Activated CD8-positive, alpha-beta T cell treated with anti-CD3 and anti-CD28 coated beads for 36 hours (primary cell): Measurements from ENCODE around the gene DNAJC4. TPM values are rescaled to one million over a fixed set of nuclear protein-coding genes. Genes with fewer than 3 reads are reported as not detected.

ENCODE experiments used
- ATAC-seq: fragments of 200-7000 bp; cut with Tn5 transposase; one replicate; pipeline ENCODE4 v1.10.0; 2021; ENCODE audit warnings: mild to moderate bottlenecking, moderate library complexity
- CTCF ChIA-PET: fragments of 350-600 bp; sonication (Branson Sonifier 250); formaldehyde crosslinking; loops from one replicate; lab custom pipeline; 2021; ENCODE audit warnings: antibody characterized with exemption; lab: Charles Lee
- POLR2A ChIA-PET: fragments of 350-600 bp; sonication (Branson Sonifier 250); formaldehyde crosslinking; loops from one replicate; lab custom pipeline; 2021; ENCODE audit warnings: antibody characterized with exemption; lab: Charles Lee
- DNase-seq: peaks from one replicate; pipeline ENCODE4 v3.0.0-alpha.2; 2020
- H3K27ac Mint-ChIP-seq: one replicate; pipeline ENCODE4 v1.8.0; 2021; ENCODE audit warnings: mild to moderate bottlenecking, mixed read lengths
- H3K27me3 Mint-ChIP-seq: one replicate; pipeline ENCODE4 v1.8.0; 2021; ENCODE audit warnings: mixed read lengths
- H3K36me3 Mint-ChIP-seq: one replicate; pipeline ENCODE4 v1.8.0; 2021; ENCODE audit warnings: low read depth, mixed read lengths
- H3K4me1 Mint-ChIP-seq: one replicate; pipeline ENCODE4 v1.8.0; 2021; ENCODE audit warnings: low read depth, mixed read lengths
- H3K4me3 Mint-ChIP-seq: one replicate; pipeline ENCODE4 v1.8.0; 2021; ENCODE audit warnings: mild to moderate bottlenecking, moderate library complexity, mixed read lengths
- H3K9me3 Mint-ChIP-seq: one replicate; pipeline ENCODE4 v1.8.0; 2021; ENCODE audit warnings: mixed read lengths
- CTCF ChIP-seq: fragments of 200-600 bp; IDR thresholded peaks from one replicate; pipeline ENCODE4 v1.8.0; 2022; ENCODE audit warnings: antibody characterized with exemption, mild to moderate bottlenecking
- intact Hi-C: fragments of 100-400 bp; cut with micrococcal nuclease; formaldehyde crosslinking; loops from one replicate; pipeline ENCODE4 v1.10.0; 2022
- total RNA-seq, 2 experiments: library from RNA; stranded (reverse); gene quantifications; one replicate each; pipeline ENCODE4 v1.2.3, GENCODE V29; 2021

The DNAJC4 gene
- 10 to 100 TPM; 25.8 to 26.1 TPM for total RNA-seq

GRCh38 chr11:64230171-64230984, at the start of gene DNAJC4:
Gene DNAJC4 (plus strand): TSS chr11:64230548. CDS start chr11:64230855, 307 bp downstream.
- ATAC-seq = peak; percentile 60
- H3K36me3 Mint-ChIP-seq = peaks cover 9% of the 10 kb centered on the region
- H3K27ac Mint-ChIP-seq = peak within 1 kb of the TSS; percentile 83
- ChIA-PET CTCF (interaction anchor here (1.1 to 1.5 kb wide), 4 partner anchors 26 to 74 kb away, joined by 3 to 5 read pairs (median 4); no protein-coding TSS in a partner anchor), POLR2A (interaction anchor here (1.0 to 4.6 kb wide), 6 partner anchors 9 to 45 kb away, joined by 3 to 39 read pairs (median 4); partner anchors contain the start of gene FERMT3)
- peaks cover 29% of the 10 kb centered on the region for H3K4me1 Mint-ChIP-seq
- peak within 1 kb of the TSS; percentile 81 for H3K4me3 Mint-ChIP-seq
- intact Hi-C loops = no loop called here
- no peaks in the 10 kb centered on the region for H3K27me3 Mint-ChIP-seq
- H3K9me3 Mint-ChIP-seq = no peaks in the 10 kb centered on the region
- TF ChIP-seq CTCF = no peak
- peak; percentile 95 for DNase-seq

- H3K4me3 Mint-ChIP-seq = no peak overlapping the region
- no peak for ATAC-seq
- H3K9me3 Mint-ChIP-seq = no peaks in the 10 kb centered on the region
- CTCF ChIA-PET = interaction anchor here (1.2 to 1.5 kb wide), 3 partner anchors 24 to 31 kb away, joined by 3 to 4 read pairs (median 3); no protein-coding TSS in a partner anchor
- H3K27me3 Mint-ChIP-seq = no peaks in the 10 kb centered on the region
- peaks cover 2% of the 10 kb centered on the region for H3K36me3 Mint-ChIP-seq
- intact Hi-C loops = no loop called here
- peaks cover 34% of the 10 kb centered on the region for H3K4me1 Mint-ChIP-seq
- POLR2A ChIA-PET = interaction anchor here (0.8 to 2.7 kb wide), 3 partner anchors 12 to 26 kb away, joined by 4 to 6 read pairs (median 4); partner anchors contain the start of genes FERMT3 and MACROD1
- DNase-seq = no peak
- no peak overlapping the region for H3K27ac Mint-ChIP-seq
- TF ChIP-seq CTCF = no peak
Measured at GRCh38 chr11:64180891-64181290, 49.5 kb upstream of the DNAJC4 start.

- peak overlapping the region; percentile 4 for H3K4me3 Mint-ChIP-seq
- intact Hi-C loops = no loop called here
- ChIA-PET CTCF (interaction anchor here (1.0 to 1.6 kb wide), 5 partner anchors 15 to 182 kb away, joined by 3 to 5 read pairs (median 3); partner anchors contain the start of gene MACROD1), POLR2A (interaction anchor here (0.6 to 2.7 kb wide), 6 partner anchors 9 to 182 kb away, joined by 3 to 6 read pairs (median 4); partner anchors contain the start of genes FERMT3 and MACROD1)
- H3K4me1 Mint-ChIP-seq = peaks cover 32% of the 10 kb centered on the region
- ATAC-seq = no peak
- H3K9me3 Mint-ChIP-seq = no peaks in the 10 kb centered on the region
- peaks cover 3% of the 10 kb centered on the region for H3K36me3 Mint-ChIP-seq
- no peak overlapping the region for H3K27ac Mint-ChIP-seq
- no peaks in the 10 kb centered on the region for H3K27me3 Mint-ChIP-seq
- TF ChIP-seq CTCF = no peak
- peak; percentile 75 for DNase-seq
Measured at GRCh38 chr11:64181506-64182411, 48.6 kb upstream of the DNAJC4 start.

GRCh38 chr11:64183890-64184289, 46.5 kb upstream of the DNAJC4 start:
- ATAC-seq (no peak), DNase-seq (no peak)
- Mint-ChIP-seq H3K4me1 (peaks cover 27% of the 10 kb centered on the region), H3K9me3 (no peaks in the 10 kb centered on the region), H3K36me3 (peaks cover 8% of the 10 kb centered on the region), H3K27ac (no peak overlapping the region), H3K4me3 (no peak overlapping the region), H3K27me3 (no peaks in the 10 kb centered on the region)
- POLR2A ChIA-PET = interaction anchor here (2.5 to 4.5 kb wide), 2 partner anchors 17 to 86 kb away, joined by 20 to 25 read pairs; partner anchors contain the start of gene MACROD1
- intact Hi-C loops = no loop called here
- CTCF ChIA-PET = interaction anchor here (0.9 to 7.2 kb wide), 2 partner anchors 22 to 57 kb away, joined by 3 to 59 read pairs; partner anchors contain the start of genes FERMT3 and FKBP2
- TF ChIP-seq CTCF = no peak
